Panc1 (cell line): ENCODE measurements around the gene FAM76A. TPM values are rescaled to one million over a fixed set of nuclear protein-coding genes. Genes with fewer than 3 reads are reported as not detected.

Source experiments
- ATAC-seq: fragments of 200-7000 bp; cut with Tn5 transposase; 2 replicates; pipeline ENCODE4 v1.9.1; 2020; ENCODE audit warnings: mild to moderate bottlenecking, moderate library complexity
- BruUV-seq: library from RNA; stranded (reverse); fragments of 400-500 nt; replicated peaks from 2 replicates; lab custom pipeline; 2021; lab: Mats Ljungman, UMichigan
- CTCF ChIA-PET: fragments of 300-600 bp; sonication (Branson Sonifier 250); formaldehyde crosslinking; loops from one replicate; lab custom pipeline; 2022; ENCODE audit warnings: antibody characterized with exemption; lab: Charles Lee
- POLR2A ChIA-PET: fragments of 300-600 bp; sonication (Branson Sonifier 250); formaldehyde crosslinking; loops from one replicate; lab custom pipeline; 2022; ENCODE audit warnings: antibody characterized with exemption; lab: Charles Lee
- DNase-seq: peaks from one replicate; pipeline ENCODE4 v3.0.0-alpha.2; 2010; ENCODE audit warnings: low read depth, low spot score
- H3K27ac ChIP-seq: 2 replicates; pipeline ENCODE4 v1.5.1; 2011; ENCODE audit warnings: mild to moderate bottlenecking, low read length, inconsistent platforms
- H3K27me3 ChIP-seq: fragments of 200-500 bp; sonication (Bioruptor generic); 2 replicates; pipeline ENCODE4 v1.6.0; 2014; ENCODE audit warnings: low read length, inconsistent platforms; ENCODE audit not compliant: control insufficient read depth, insufficient read depth
- H3K36me3 ChIP-seq: fragments of 200-500 bp; sonication (Bioruptor generic); 2 replicates; pipeline ENCODE4 v1.5.1; 2014; ENCODE audit warnings: inconsistent platforms, mild to moderate bottlenecking, low read length, moderate library complexity; ENCODE audit not compliant: control insufficient read depth, insufficient read depth
- H3K4me1 ChIP-seq: 2 replicates; pipeline ENCODE4 v1.5.1; 2011; ENCODE audit warnings: inconsistent platforms, mild to moderate bottlenecking, low read length, moderate library complexity; ENCODE audit not compliant: control insufficient read depth, insufficient read depth
- H3K4me3 ChIP-seq, 2 experiments: 2 replicates each; pipeline ENCODE4 v1.5.1; 2011 to 2012; ENCODE audit warnings: low read depth in 2 of 2, low read length in 2 of 2, mild to moderate bottlenecking in 2 of 2, inconsistent platforms in 1 of 2, moderate library complexity in 1 of 2
- H3K9me3 ChIP-seq: fragments of 200-500 bp; sonication (Bioruptor generic); 2 replicates; pipeline ENCODE4 v1.5.1; 2014; ENCODE audit warnings: low read depth, mild to moderate bottlenecking, inconsistent platforms, low read length, moderate library complexity; ENCODE audit not compliant: control insufficient read depth, insufficient read depth
- CTCF ChIP-seq: fragments of 450-650 bp; IDR thresholded peaks from 2 replicates; pipeline ENCODE4 v1.5.1; 2017; ENCODE audit warnings: mild to moderate bottlenecking
- POLR2AphosphoS5 ChIP-seq: IDR thresholded peaks from 2 replicates; pipeline ENCODE4 v1.6.1; 2012; ENCODE audit warnings: mild to moderate bottlenecking, low read depth, low read length, moderate library complexity
- REST ChIP-seq, 2 experiments: IDR thresholded peaks; 2 replicates each; pipeline ENCODE4 v1.6.1; 2011 to 2012; ENCODE audit warnings: low read depth in 2 of 2, control low read depth in 1 of 2, low read length in 1 of 2, mild to moderate bottlenecking in 1 of 2, moderate library complexity in 1 of 2; ENCODE audit not compliant: insufficient read depth in 1 of 2
- SIN3A ChIP-seq: IDR thresholded peaks from 2 replicates; pipeline ENCODE4 v1.6.1; 2012; ENCODE audit warnings: low read depth, mild to moderate bottlenecking, low read length, moderate library complexity, borderline replicate concordance; ENCODE audit not compliant: insufficient read depth
- TCF7L2 ChIP-seq: IDR thresholded peaks from 2 replicates; pipeline ENCODE4 v1.6.1; 2011; ENCODE audit warnings: mild to moderate bottlenecking, low read depth, low read length, inconsistent platforms
- in situ Hi-C: cut with HindIII; loops from 2 replicates; pipeline ENCODE4 v1.10.0; 2016; ENCODE audit warnings: low sequenced_read_pairs, low pct_unique_long_range_greater_than_20kb
- intact Hi-C: fragments of 100-400 bp; cut with micrococcal nuclease; formaldehyde crosslinking; loops from one replicate; pipeline ENCODE4 v1.10.0; 2022; ENCODE audit not compliant: unreplicated experiment
- total RNA-seq: library from RNA; stranded (reverse); gene quantifications from one replicate; pipeline ENCODE4 v1.2.1, GENCODE V29; 2021; ENCODE audit not compliant: unreplicated experiment

The FAM76A gene
- total RNA-seq, 1 experiment from 2014 or later: 15.4 TPM

- no peak overlapping the region for H3K4me3 ChIP-seq
- intact Hi-C loops: no loop called here
- H3K27ac ChIP-seq: no peak overlapping the region
- H3K27me3 ChIP-seq: peaks cover 3% of the 10 kb centered on the region; the same call in 1 of the 2 replicates
- in situ Hi-C loops: no loop called here
- ChIA-PET POLR2A (interaction anchor here (0.7 to 1.1 kb wide), 3 partner anchors 14 to 1414 kb away, joined by 3 to 6 read pairs (median 3); no protein-coding TSS in a partner anchor), CTCF (interaction anchor here (1.3 to 1.4 kb wide), 2 partner anchors 50 to 53 kb away, joined by 4 read pairs; partner anchors contain the start of gene STX12)
- TF ChIP-seq TCF7L2: no peak
- no peak; the same call in 1 of the 2 replicates for TF ChIP-seq CTCF
- TF ChIP-seq REST (IDR thresholded peaks at IDR 0.05; ENCODE audit: insufficient read depth in 1 of 2, low read depth in 2 of 2, low read length in 1 of 2): no peak
- TF ChIP-seq SIN3A: no peak
- no peaks in the 10 kb centered on the region for H3K4me1 ChIP-seq
- no peaks in the 10 kb centered on the region for H3K36me3 ChIP-seq
- no peak for DNase-seq
- no TSS peak for BruUV-seq
- ATAC-seq: peak; percentile 71; the same call in 1 of the 2 replicates
- no peaks in the 10 kb centered on the region for H3K9me3 ChIP-seq
These were observed 6.2 kb upstream of the FAM76A start for GRCh38 chr1:27719286-27720251.

GRCh38 chr1:27724961-27725373 is 794 bp upstream of the FAM76A start:
- Histone ChIP-seq H3K4me1 (peaks cover 11% of the 10 kb centered on the region; the same call in 1 of the 2 replicates), H3K27ac (peak overlapping the region; percentile 90), H3K9me3 (no peaks in the 10 kb centered on the region), H3K36me3 (no peaks in the 10 kb centered on the region), H3K27me3 (no peaks in the 10 kb centered on the region), H3K4me3 (peak overlapping the region; percentile 66 to 73)
- in situ Hi-C loops: no loop called here
- ChIA-PET POLR2A (interaction anchor here (0.7 to 1.3 kb wide), 2 partner anchors 48 to 106 kb away, joined by 4 read pairs; partner anchors contain the start of genes PPP1R8 and STX12), CTCF (interaction anchor here (0.7 to 1.7 kb wide), 6 partner anchors 19 to 75 kb away, joined by 3 to 11 read pairs (median 6); partner anchors contain the start of genes IFI6 and STX12)
- ATAC-seq (no peak), DNase-seq (no peak)
- intact Hi-C loops: loop anchor here (1.0 kb wide), 1 partner anchor 53 kb away; the partner anchor contains the start of gene IFI6
- TF ChIP-seq SIN3A (no peak), REST (IDR thresholded peaks at IDR 0.05; ENCODE audit: insufficient read depth in 1 of 2, low read depth in 2 of 2, low read length in 1 of 2) (no peak), TCF7L2 (no peak), CTCF (no peak), POLR2AphosphoS5 (no peak)
- no TSS peak for BruUV-seq
